Vagina (tissue), 2 donors: ENCODE measurements around the gene GLYATL1B.
"Not testable (repeated sequence)": the region's sequence is repeated elsewhere in the genome, so short reads cannot be mapped to it uniquely, and the experiment has no call there.

Experiments used
- CTCF ChIP-seq, 3 experiments: fragments of 450-650 bp in 2 of 3; fragments of 200-600 bp in 1 of 3; sonication (generic) in 1 of 3; IDR thresholded peaks; one replicate each; pipeline ENCODE4 v1.5.1; 2017 to 2019; ENCODE audit warnings: antibody characterized with exemption in 3 of 3, mild to moderate bottlenecking in 2 of 3, moderate library complexity in 2 of 3
- POLR2A ChIP-seq, 2 donors: fragments of 450-650 bp; IDR thresholded peaks; one replicate each; pipeline ENCODE4 v1.6.1; 2017; ENCODE audit warnings: antibody characterized with exemption in 2 of 2, mild to moderate bottlenecking in 2 of 2, moderate library complexity in 2 of 2
- POLR2AphosphoS5 ChIP-seq, 2 donors: sonication (generic); formaldehyde crosslinking; IDR thresholded peaks; one replicate each; pipeline ENCODE4 v1.9.0; 2017; ENCODE audit warnings: antibody characterized with exemption in 2 of 2, mild to moderate bottlenecking in 2 of 2, low read depth in 1 of 2; ENCODE audit not compliant: insufficient read depth in 1 of 2

GRCh38 chr11:59037434-59037833 lies 48.7 kb upstream of the GLYATL1B start:
- TF ChIP-seq POLR2A (IDR thresholded peaks at IDR 0.05); CTCF (IDR thresholded peaks at IDR 0.05); POLR2AphosphoS5 (IDR thresholded peaks at IDR 0.05; ENCODE audit: insufficient read depth in 1 of 2, low read depth in 1 of 2): not testable (repeated sequence)
